Sigmoid colon (tissue), 7 donors: Measurements from ENCODE around the gene ST6GALNAC4. TPM values are rescaled to one million over a fixed set of nuclear protein-coding genes. Genes with fewer than 3 reads are reported as not detected.
"Not testable (repeated sequence)": the region's sequence is repeated elsewhere in the genome, so short reads cannot be mapped to it uniquely, and the experiment has no call there.

Experiments
- DNase-seq: peaks from one replicate; pipeline ENCODE4 v3.0.0-alpha.2; 2019
- H3K27ac ChIP-seq, 4 donors: fragments of 200-600 bp; sonication (generic); one replicate each; pipeline ENCODE4 v1.5.1; 2016 to 2019; ENCODE audit warnings: mild to moderate bottlenecking in 1 of 4
- H3K27me3 ChIP-seq, 3 donors: fragments of 200-600 bp; sonication (generic); one replicate each; pipeline ENCODE4 v1.5.1; 2019; ENCODE audit warnings: mild to moderate bottlenecking in 1 of 3
- H3K36me3 ChIP-seq, 4 donors: fragments of 200-600 bp; sonication (generic); one replicate each; pipeline ENCODE4 v1.5.1; 2016 to 2019
- H3K4me1 ChIP-seq, 4 donors: fragments of 200-600 bp; sonication (generic); one replicate each; pipeline ENCODE4 v1.5.1; 2017 to 2019
- H3K4me3 ChIP-seq, 4 donors: fragments of 200-600 bp; sonication (generic); one replicate each; pipeline ENCODE4 v1.5.1; 2017 to 2019; ENCODE audit warnings: mild to moderate bottlenecking in 2 of 4, moderate library complexity in 1 of 4
- H3K9me3 ChIP-seq, 4 donors: fragments of 200-600 bp in 3 of 4; sonication (generic) in 3 of 4; one replicate each; pipeline versions ENCODE4 v1.5.1 to v1.6.1; 2013 to 2019
- CTCF ChIP-seq, 4 experiments: fragments of 450-650 bp in 3 of 4; fragments of 200-600 bp in 1 of 4; IDR thresholded peaks; one replicate each; pipeline ENCODE4 v1.5.1; 2016 to 2019; ENCODE audit warnings: antibody characterized with exemption in 4 of 4, mild to moderate bottlenecking in 3 of 4, moderate library complexity in 2 of 4
- EP300 ChIP-seq, 4 donors: sonication (generic); formaldehyde crosslinking; IDR thresholded peaks; one replicate each; pipeline ENCODE4 v1.6.1; 2017; ENCODE audit warnings: antibody characterized with exemption in 4 of 4
- POLR2A ChIP-seq, 2 donors: fragments of 450-650 bp; IDR thresholded peaks; one replicate each; pipeline ENCODE4 v1.6.1; 2016; ENCODE audit warnings: antibody characterized with exemption in 2 of 2, mild to moderate bottlenecking in 2 of 2, moderate library complexity in 2 of 2
- POLR2AphosphoS5 ChIP-seq, 4 donors: sonication (generic); formaldehyde crosslinking; IDR thresholded peaks; one replicate each; pipeline ENCODE4 v1.6.1; 2017; ENCODE audit warnings: antibody characterized with exemption in 4 of 4
- WGBS, 2 donors: extraction: QIAGEN DNeasy Blood & Tissue Kit; methylation state at CpG; one replicate each; pipeline ENCODE4 v1.1.7; 2013; 5-methylcytosine and 5-hydroxymethylcytosine counted together
- intact Hi-C: fragments of 100-400 bp; cut with DNase I; formaldehyde crosslinking; loops from one replicate; pipeline ENCODE4 v1.15.1; 2023
- polyA plus RNA-seq, 3 donors: library from polyadenylated mRNA; stranded (reverse); fragments of 200-250 nt; gene quantifications; one replicate each; pipeline ENCODE4 v1.2.3, GENCODE V29; 2013
- total RNA-seq, 4 donors: library from RNA; depleted of rRNA; stranded (reverse); fragments of >200 nt; gene quantifications; one replicate each; pipeline ENCODE4 v1.1.0, GENCODE V29; 2016
- donor health status: healthy with polysubstance abuse.
- donor health status: Bipolar disorder and iron deficiency.
- donor health status: healthy.

Gene ST6GALNAC4
- total and polyA plus RNA-seq, 7 donors: 22.8 to 51.1 (median 27.0) TPM

- intact Hi-C loops: no loop called here
- H3K27me3 ChIP-seq: no peaks in the 10 kb centered on the region
- H3K27ac ChIP-seq: no peak overlapping the region
- H3K4me1 ChIP-seq: peaks cover 0 to 4% (median 0%) of the 10 kb centered on the region in 4 donors
- WGBS, 2 donors: 76 to 80% methylated on average over 7 of the region's 7 CpGs
- DNase-seq: no peak
- TF ChIP-seq POLR2AphosphoS5 (IDR thresholded peaks at IDR 0.05): no peak
- H3K36me3 ChIP-seq: peaks cover 22 to 39% (median 27%) of the 10 kb centered on the region in 4 donors
- no peak overlapping the region for H3K4me3 ChIP-seq
- H3K9me3 ChIP-seq: no peaks in the 10 kb centered on the region
Measured at GRCh38 chr9:127883959-127884358, 32.9 kb downstream of the ST6GALNAC4 start.

GRCh38 chr9:127881715-127882114 is 35.1 kb downstream of the ST6GALNAC4 start:
- H3K4me3 ChIP-seq, intact Hi-C loops, DNase-seq, H3K27ac ChIP-seq, H3K27me3 ChIP-seq, H3K9me3 ChIP-seq: not testable (repeated sequence)
- Histone ChIP-seq H3K36me3 (peaks cover 8 to 19% (median 12%) of the 10 kb centered on the region in 4 donors), H3K4me1 (peaks cover 0 to 18% (median 17%) of the 10 kb centered on the region in 4 donors)
- 69 to 91% methylated on average over 3 of the region's 3 CpGs for WGBS, 2 donors

GRCh38 chr9:127880143-127880542 is 36.7 kb downstream of the ST6GALNAC4 start:
- intact Hi-C loops: no loop called here

GRCh38 chr9:127878652-127879390 is 38.0 kb downstream of the ST6GALNAC4 start:
- intact Hi-C loops: loop anchor here (1.0 to 5.0 kb wide), 2 partner anchors 18 to 38 kb away; partner anchors contain the start of gene ST6GALNAC4
- no peak for TF ChIP-seq POLR2A (IDR thresholded peaks at IDR 0.05)
- TF ChIP-seq CTCF (IDR thresholded peaks at IDR 0.05): no peak
- TF ChIP-seq EP300 (IDR thresholded peaks at IDR 0.05): no peak
- TF ChIP-seq POLR2AphosphoS5 (IDR thresholded peaks at IDR 0.05): no peak
- H3K4me3 ChIP-seq: no peak overlapping the region
- no peaks in the 10 kb centered on the region for H3K9me3 ChIP-seq
- peak overlapping the region in 2 of 4 donors; percentile 82 to 87 for H3K27ac ChIP-seq
- H3K4me1 ChIP-seq: peaks cover 0 to 47% (median 44%) of the 10 kb centered on the region in 4 donors
- H3K36me3 ChIP-seq: no peaks in the 10 kb centered on the region
- H3K27me3 ChIP-seq: no peaks in the 10 kb centered on the region
- 49 to 62% methylated on average over 8 of the region's 8 CpGs for WGBS, 2 donors
- DNase-seq: no peak

More at GRCh38 chr9:127880143-127880542, 36.7 kb downstream of the ST6GALNAC4 start:
- Histone ChIP-seq H3K4me1 (peaks cover 0 to 33% (median 32%) of the 10 kb centered on the region in 4 donors), H3K9me3 (no peaks in the 10 kb centered on the region), H3K27me3 (no peaks in the 10 kb centered on the region), H3K4me3 (no peak overlapping the region), H3K36me3 (peaks cover 0 to 3% (median 0%) of the 10 kb centered on the region in 4 donors), H3K27ac (no peak overlapping the region)
- no peak for DNase-seq
- TF ChIP-seq EP300 (IDR thresholded peaks at IDR 0.05) (no peak), POLR2A (IDR thresholded peaks at IDR 0.05) (no peak), POLR2AphosphoS5 (IDR thresholded peaks at IDR 0.05) (no peak), CTCF (IDR thresholded peaks at IDR 0.05) (no peak)
- 70 to 76% methylated on average over 8 of the region's 8 CpGs for WGBS, 2 donors

- Histone ChIP-seq H3K36me3 (no peaks in the 10 kb centered on the region), H3K27ac (peak overlapping the region; percentile 82 to 87 (median 84)), H3K9me3 (no peaks in the 10 kb centered on the region), H3K27me3 (no peaks in the 10 kb centered on the region), H3K4me1 (peaks cover 0 to 54% (median 50%) of the 10 kb centered on the region in 4 donors), H3K4me3 (peak overlapping the region; percentile 45 to 74 (median 62))
- intact Hi-C loops: loop anchor here (1.0 to 5.0 kb wide), 2 partner anchors 19 to 39 kb away; partner anchors contain the start of gene ST6GALNAC4
- TF ChIP-seq POLR2AphosphoS5 (IDR thresholded peaks at IDR 0.05) (no peak), CTCF (IDR thresholded peaks at IDR 0.05) (no peak), EP300 (IDR thresholded peaks at IDR 0.05) (no peak), POLR2A (IDR thresholded peaks at IDR 0.05) (no peak)
- 42 to 67% methylated on average over 18 of the region's 18 CpGs for WGBS, 2 donors
- peak; percentile 64 for DNase-seq
Measured at GRCh38 chr9:127878001-127878651, 38.7 kb downstream of the ST6GALNAC4 start.
